DMS153 (cell line): Measurements from ENCODE around the gene ZNF160.
"Not testable (repeated sequence)": the region's sequence is repeated elsewhere in the genome, so short reads cannot be mapped to it uniquely, and the experiment has no call there.

Experiments used
- DNase-seq: peaks from one replicate; lab custom pipeline; 2025; lab: John Stamatoyannopoulos, UW

Gene ZNF160

DNA sequence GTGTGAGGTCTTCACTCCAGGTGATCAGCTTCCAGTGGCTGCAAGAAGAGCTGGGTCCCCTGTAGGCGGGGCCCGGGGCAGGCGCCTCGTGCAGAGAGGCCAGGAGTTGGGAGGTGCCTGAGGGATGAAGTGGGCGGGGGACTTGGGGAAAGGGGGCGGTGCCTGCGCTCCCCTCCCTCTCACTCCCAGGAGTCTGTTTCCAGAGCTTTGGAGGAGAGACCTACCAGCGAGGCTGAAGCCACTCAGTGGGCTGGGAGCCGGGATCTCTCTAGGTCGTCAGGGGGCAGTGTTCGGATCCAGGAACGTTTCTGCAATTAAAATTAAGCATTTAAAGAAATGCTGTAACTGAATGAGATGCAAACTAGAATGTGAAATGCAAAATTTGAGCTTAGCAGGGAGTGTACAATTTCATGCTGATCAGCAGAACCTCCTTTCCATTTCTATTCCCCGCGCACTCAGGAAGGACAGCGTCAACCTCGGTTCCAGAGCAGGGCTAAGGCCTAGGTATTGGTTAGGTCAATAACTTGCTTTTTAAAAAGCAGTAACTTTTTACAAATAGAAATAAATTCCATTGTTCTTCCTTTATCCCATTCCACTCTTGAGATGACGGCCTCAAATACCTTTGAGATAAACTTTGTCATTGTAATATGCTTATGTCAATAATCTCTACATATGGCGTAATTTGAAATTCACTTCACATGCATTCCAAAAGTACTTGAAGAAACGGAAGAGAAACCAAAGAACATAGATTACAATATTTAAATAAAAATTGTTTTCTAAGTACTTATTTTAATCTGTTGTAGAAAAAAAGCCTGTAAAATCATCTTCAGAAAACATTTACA is 11.6 kb downstream of the ZNF160 start:
- DNase-seq: no peak

DNA sequence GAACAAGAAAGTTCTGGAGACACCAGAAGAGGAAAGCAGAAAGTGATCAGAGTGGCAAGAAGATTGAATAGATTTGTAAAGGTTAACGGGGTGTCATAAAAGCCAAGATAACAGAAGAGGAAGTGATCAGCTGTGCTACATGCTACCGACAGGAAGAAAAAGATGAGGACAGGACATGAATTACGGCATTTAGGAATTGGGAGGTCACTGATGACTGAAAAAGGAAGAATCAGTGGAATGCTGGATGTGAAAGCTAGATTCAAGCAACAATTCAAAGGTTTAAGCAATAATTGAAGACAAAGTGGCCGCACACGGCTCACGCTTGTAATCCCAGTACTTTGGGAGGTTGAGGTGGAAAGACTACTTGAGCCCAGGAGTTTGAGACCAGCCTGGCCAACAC is 15.1 kb downstream of the ZNF160 start:
- no peak for DNase-seq

DNA sequence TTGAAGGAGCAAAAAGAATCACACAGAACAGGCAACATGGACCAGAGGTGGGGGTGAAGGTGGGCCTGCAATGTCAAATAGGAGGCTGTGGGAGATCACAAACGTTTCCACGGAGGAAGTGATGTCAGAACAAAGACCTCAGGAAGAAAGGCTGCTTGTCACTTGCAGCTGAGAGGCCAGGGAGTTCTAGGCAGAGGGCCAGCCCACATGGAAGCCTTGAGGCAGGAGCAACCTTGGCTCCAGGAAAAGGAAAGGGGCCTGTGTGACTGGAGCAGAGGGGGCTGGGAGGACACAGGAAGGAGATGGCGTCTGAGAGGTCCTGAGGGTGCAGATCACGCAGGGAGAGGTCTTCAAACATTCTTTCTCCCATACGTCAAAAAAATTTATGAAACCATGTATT is 16.3 kb downstream of the ZNF160 start:
- no peak for DNase-seq

DNA sequence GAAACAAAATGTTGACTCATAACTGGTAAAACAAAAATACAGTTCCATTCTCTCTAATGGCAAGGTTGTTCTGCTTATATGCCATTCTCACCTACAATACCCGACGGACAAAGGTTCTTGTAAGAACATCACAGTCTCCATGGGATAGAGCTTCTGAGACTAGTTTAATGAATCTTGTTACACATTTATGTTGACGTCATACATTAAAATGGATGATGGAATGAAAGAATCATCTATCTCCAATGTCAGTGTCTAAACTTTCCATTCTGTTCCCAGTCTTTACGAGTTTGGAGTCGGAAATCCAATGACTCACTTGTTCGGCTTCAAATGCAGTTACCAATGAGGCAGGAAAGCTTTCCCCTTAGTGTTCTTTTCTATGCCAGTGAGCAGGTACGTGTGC is 17.7 kb downstream of the ZNF160 start:
- no peak for DNase-seq

DNA sequence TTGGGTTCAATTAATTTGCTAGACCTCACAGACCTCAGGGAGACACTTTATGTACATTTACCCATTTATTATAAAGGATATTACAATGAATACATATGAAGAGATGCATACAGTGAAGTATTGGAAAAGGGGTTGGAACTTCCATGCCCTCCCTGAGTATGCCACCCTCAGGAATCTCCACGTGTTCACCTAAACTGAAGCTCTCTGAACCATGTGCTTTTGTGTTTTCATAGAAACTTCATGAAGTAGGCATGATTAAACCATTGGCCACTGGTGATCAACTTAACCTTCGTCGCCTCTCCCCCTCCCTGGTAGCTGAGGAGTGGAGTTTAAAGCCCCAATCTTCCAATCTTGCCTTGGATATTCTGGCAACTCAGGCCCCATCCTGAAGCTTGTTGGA is 20.3 kb downstream of the ZNF160 start:
- DNase-seq: no peak

DNA sequence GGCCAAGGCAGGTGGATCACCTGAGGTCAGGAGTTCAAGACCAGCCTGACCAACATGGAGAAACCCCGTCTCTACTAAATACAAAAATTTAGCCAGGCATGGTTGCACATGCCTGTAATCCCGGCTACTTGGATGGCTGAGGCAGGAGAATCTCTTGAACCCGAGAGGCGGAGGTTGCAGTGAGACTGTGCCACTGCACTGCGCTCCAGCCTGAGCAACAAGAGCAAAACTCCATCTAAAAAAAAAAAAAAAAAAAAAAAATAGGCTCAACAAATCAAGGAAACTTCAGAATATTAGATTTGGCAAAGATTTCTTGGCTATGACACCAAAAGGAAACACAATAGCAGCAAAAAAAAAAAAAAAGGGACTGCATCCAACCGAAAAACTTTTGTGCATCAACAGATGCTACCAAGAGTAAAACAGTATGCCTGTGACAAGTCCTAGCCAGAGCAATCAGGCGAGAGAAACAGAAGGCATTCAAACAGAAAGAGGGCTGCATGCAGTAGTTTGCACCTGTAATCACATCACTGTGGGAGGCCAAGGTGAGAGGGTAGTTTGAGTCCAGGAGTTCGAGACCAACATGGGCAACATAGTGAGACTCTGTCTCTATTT is 23.8 kb downstream of the ZNF160 start:
- DNase-seq: no peak

DNA sequence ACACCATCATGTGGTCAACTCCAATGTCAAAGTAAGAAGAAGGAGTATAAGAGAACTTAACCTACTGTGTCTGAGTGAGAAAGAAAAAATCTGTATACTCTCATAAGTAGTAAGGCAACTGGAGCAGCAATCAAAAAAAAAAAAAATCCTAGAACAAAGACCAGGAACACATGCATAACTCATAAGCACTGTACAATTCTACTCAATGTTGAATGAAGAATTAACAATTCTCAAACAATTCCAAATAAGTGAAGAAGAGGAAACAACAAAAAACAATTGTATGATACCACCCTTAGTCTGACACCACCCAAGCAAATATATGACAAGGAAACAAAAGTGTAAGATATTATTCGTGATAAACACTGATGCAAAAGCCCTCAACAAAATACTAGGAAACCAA is 24.6 kb downstream of the ZNF160 start:
- no peak for DNase-seq

DNA sequence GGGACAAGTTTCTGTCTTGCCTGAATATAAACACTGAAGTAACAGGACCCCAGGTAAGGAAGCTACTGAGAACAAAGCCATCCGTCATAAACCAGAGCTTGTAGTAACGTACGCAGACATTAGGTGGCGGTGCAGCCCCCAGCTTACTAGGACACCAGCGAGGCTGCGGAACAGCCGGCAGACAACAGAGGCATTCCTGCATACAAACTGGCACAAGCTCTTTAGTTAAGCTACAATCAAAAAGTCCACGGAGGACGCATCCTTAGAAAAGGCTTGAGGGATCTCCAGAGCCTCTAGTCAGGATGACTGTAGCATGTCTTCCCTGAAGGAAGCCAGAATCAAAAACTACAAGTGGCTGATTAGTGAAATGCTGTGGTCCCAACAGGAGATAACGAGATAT is 26.2 kb downstream of the ZNF160 start:
- no peak for DNase-seq

DNA sequence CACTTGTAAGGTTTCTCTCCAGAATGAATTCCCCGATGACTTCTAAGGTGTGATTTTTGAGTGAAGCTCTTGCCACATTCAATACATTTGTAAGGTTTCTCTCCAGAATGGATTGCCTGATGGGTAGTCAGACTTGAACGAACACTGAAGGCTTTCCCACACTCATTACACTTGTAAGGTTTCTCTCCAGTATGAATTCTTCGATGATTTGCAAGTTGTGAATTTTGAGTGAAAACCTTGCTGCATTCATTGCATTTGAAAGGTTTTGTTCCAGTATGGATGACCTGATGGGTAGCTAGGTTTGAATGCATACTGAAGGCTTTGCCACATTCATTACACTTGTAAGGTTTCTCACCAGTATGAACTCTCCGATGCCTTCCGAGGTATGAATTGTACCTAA is 34.4 kb downstream of the ZNF160 start:
- no peak for DNase-seq

DNA sequence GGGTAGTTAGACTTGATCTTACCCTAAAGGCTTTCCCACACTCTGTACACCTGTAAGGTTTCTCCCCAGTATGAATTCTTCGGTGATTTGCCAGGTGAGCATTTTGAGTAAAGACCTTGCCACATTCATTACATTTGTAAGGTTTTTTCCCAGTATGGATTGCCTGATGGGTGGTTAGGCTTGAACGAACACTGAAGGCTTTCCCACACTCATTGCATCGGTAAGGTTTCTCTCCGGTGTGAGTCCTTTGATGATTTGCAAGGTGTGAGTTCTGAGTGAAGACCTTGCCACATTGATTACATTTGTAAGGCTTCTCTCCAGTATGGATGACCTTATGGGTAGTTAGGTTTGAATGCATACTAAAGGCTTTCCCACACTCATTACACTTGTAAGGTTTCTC is 35.0 kb downstream of the ZNF160 start:
- DNase-seq: no peak

DNA sequence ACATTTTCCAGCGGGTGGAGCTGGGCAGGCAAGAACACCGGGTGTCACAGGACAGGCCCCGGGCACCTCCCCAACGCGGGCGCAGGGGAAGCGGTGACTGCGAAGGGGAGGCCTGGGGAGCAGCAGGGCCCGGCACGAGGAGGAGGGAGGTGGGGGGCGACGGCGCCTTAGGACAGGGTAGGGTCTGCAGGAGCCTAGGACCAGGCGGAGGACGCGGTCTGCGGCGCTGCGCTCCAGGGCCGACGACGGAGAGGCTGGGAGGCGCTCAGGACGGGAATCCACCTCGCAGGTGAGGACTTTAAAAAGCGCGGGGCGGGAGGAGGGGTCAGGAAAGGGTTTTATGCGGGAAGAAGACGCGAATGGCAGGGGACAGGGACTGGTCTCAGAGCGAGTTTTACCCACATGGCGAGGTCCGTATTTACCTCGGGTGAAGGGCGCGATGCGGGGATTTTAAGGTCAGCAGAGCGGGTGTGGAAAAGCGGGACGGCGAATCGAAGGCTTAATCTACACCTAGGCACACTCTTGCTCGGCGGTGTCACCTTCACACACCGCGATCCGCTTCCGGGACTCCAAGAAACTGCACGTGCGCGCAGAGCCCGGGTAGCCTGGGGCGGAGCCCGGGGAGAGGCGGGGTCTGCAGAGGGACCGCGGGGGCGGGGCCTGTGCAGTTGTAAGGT is 45.2 kb downstream of the ZNF160 start:
- DNase-seq: no peak

DNA sequence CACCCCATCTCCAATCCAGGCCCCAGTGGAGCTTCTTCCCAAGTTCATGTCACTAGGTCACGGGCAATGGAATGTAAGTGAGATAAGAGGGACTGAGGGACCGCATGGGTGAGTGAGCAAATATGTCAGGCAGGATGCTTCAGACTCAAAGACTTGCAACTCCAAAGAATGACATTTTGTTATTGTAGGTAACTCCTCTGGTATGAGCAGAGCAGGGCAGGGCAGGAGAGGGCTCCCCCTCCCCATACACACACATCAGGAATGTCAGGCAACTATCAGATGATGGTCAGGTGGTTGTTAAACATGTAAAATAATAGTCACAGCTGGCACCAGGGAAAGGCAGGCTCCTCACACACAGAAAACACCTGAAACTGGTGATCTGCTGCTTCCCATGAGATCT is 48.1 kb downstream of the ZNF160 start:
- DNase-seq: no peak

DNA sequence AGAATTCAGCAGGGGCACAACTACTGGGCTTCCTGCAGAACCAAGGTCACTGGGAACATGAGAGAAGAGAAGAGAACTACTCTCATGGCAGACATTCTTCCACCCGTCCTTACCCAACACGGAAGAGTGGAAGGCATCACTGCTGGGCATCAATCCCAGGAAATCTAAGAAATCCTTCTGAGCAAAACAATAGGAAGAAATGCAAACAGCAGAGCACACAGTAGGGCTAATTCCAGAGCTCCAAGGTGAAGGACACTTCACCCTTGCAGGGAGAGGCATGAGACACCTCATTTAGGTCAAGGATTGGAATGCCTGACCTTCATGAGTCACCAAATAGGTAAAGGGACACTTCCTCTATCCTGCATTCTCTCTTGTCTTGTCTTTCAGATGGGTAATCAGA is 55.8 kb downstream of the ZNF160 start:
- DNase-seq: no peak

DNA sequence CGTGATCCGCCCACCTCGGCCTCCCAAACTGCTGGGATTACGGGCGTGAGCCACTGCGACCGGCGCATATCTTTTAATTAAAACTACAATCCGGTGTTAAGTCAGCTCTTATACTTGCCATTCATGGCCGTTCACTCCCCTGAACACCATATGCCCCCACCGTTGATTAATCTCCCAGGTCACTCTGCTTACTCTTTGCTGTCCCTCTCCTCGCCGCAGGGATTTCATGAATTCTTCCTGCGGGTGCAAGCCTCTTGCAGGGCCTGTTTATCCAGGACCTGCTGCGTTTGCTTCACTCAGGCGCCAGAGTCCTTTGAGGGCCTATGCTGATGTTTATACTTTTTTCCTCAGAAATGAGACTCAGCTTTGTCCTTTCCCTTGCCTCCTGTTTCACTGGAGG is 57.7 kb downstream of the ZNF160 start:
- no peak for DNase-seq

DNA sequence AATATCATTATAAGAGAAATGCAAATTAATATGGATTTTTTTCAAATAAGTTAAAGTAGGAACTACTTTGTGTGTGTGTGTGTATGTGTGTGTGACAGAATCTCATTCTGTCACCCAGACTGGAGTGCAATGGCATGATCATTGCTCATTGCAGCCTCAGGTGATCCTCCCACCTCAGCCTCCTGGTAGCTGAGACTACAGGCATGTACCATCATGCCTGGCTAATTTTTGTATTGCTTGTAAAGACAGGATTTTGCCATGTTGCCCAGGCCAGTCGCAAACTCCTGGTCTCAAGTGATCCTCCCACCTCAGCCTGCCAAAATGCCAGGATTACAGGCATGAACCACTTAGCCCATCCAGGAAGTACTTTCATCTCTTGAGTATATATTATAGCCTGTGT is 61.9 kb downstream of the ZNF160 start:
- DNase-seq: no peak

DNA sequence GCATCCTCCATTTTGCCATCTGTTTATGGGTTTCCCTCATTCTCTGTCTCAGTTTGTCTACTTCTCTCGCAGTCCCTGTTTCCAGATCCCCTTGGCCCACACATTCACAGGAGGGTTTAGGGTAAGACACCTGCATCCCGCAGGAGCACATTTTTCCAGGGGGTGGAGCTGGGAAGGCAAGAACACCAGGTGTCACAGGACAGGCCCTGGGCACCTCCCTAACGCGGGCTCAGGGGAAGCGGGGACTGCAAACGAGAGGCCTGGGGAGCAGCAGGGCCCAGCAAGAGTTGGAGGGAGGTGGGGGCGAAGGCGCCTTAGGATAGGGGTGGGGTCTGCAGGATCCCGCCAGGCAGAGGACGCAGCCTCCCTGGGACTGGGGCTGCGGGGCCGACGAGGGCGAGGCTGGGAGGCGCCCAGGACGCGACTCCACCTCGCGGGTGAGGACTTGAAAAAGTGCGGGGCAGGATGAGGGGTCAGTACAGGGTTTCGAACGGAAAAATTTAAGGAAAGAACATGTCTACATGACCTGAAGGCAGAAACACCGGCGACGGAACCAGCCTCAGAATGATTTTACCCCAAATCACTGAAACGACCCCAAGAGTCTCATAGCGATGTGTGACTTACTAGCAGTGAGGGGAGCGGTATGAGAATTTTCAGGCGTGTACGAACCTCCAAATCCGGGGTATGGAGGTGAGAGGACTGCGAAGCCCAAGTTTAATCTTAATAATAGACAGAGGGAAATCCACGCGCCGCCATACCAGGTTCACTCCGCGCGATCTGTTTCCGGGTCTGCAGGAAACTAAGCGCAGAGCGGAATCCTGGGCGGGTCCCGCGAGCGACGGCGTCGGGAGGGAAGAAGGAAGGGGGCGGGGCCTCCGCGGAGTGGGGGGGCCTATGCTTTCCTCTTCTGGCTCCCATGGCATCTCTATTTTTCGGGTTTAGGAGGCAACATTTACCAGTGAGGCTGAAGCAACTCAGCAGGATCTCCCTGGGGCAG is 65.8 kb downstream of the ZNF160 start:
- DNase-seq: no peak

DNA sequence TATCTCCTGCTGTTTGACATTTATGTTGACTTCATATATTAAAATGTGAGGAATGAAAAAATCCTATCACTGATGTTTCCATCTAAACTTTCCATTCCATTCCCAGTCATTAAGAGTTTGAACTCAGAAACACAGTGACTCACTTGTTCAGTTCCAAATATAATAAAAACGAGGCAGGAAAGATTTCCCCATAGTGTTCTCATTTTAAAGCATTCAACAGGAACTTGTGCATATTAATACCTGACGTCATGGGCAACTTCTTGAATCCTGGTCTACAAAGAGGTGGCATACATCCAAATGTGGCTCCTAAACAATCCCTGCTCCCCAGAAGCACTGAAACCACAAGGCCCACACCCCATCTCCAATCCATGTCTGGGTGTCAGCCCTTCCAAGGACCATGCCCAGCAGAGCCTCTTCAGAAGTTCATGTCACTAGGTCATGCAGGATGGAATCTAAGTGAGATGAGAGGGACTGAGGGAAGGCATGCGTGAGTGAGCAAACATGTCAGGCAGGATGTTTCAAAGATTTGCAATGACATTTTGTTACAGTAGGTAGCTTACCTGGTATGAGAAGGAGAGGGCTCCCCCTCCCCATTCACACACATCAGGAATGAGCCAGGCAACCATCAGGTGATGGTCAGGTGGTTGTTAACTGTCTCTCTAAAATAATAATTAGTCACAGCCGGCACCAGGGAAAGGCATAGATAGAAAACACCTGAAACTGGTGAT is 68.1 kb downstream of the ZNF160 start:
- DNase-seq: no peak

DNA sequence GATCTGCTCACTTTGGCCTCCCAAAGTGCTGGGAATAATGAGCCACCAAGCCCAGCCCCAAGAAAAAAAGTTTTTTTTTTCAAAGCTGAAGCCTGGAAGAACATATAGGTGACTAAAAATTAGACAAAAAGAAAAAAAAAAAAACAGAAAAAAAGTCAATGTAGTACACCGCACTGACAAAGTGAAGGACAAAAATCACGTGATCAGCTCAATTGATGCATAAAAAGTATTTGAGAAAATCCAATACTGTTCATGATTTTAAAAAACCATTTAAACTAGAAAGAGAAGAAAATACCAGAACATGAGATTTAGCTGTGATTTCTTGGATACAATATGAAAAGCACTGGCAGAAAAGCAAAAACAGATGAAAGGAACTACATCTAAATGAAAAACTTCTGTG is 69.2 kb downstream of the ZNF160 start:
- no peak for DNase-seq

DNA sequence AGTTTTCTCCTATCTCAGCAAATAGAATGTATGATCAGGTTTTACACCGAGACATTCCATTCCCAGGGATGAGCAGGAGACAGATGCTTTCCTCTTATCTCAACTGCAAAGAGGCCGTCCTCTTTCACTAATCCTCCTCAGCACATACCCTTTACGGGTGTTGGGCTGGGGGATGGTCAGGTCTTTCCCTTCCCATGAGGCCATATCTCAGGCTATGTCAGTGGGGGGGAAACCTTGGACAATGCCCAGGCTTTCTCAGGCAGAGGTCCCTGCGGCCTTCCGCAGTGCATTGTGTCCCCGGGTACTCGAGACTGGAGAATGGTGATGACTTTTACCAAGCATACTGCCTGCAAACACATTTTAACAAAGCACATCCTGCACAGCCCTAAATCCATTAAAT is 74.9 kb downstream of the ZNF160 start:
- not testable (repeated sequence) for DNase-seq

DNA sequence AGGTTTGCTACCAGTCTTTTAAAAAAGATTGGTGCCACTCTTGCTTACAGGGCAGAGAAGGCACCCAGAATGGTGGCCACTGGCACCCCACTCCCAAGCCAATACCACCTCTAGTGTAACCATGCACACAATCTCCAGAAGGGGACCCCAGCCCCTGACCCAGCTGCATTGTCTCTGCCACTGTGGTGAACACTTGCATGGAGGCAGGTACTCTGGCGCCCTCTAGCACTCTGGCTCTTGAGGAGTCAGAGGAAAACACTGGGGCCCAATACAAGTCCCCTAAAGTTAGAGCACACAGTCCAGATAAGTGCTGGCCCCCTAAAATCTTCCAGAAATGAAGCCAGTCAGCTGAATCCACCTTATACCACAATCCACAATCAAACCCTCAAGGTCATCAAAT is 83.5 kb downstream of the ZNF160 start:
- no peak for DNase-seq
